Measurements from ENCODE around the gene SAMM50.

- TF ChIP-seq EZH2 (IDR thresholded peaks at IDR 0.05; ENCODE audit: borderline replicate concordance, low read depth, low read length, poor library complexity, severe bottlenecking) = no peak
- no peak for TF ChIP-seq CTCF (conservative IDR thresholded peaks at IDR 0.05; ENCODE audit: low read depth, low read length)
Measured at GRCh38 chr22:43983808-43984207, 28.6 kb downstream of the SAMM50 start.
